ENCODE results near the gene MPP2.
A peak's percentile ranks its signal among the peaks of the same experiment; 100 is the strongest.
"Not testable (repeated sequence)": the region's sequence is repeated elsewhere in the genome, so short reads cannot be mapped to it uniquely, and the experiment has no call there.

The MPP2 gene

DNA sequence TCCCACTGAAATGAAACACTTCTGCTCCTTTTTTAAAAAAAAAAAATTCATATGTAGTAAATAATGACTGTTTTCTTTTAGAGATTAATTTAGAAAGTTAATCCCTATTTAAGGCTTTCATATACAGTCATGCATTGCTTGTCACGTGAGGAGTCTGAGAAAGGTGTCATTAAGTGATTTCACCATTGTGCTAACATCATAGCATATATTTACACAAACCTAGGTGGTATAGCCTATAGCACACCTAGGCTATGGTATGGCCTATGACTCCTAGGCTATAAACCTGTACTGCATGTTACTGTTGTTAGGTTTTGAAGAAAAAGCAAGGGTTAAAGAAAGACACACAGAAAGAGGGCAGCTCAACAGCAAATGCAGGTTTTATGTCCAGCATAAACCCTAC lies 21.3 kb upstream of the MPP2 start:
- no peak for DNase-seq (ENCODE audit: low spot score)

- DNase-seq (ENCODE audit: low spot score): not testable (repeated sequence)
These were observed 20.6 kb upstream of the MPP2 start for GRCh38 chr17:43927929-43928328.

DNA sequence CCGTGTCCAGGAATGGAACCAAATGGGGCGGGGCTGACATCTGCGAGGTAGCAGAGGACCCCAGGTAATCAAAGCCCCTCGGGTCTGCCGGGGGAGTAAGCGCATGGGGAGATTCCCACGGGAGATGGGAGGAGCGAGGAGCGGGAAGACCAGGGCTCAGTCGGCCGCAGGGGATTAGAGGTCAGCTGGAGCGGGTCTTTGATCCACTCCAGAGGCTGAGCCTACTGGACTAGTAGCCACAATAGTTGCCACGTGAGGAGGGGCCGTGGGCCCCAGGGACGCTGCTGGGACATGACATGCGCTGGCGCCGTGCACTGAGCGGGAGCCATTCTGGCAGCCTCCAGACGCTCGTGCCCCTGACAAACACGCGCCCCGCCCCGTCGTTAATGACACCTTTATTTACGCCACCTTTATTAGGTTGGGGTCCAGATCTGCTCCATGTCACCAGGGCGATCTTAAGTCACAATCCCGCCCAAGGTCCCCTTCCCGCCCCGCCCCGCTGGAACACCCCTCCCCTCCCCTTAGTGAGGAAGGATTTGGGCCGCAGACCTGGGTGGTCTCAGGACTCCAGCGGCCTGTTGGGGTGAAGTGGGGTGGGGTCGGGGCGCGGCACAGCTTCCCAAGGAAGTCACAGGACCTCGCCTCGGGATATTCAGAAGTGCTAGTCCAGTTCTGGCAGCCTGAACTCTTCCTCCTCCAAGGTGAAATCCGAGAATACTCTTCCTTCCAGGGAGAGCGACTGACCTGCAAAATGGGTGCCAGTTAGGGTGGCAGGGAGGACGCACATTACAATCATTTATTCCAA lies 19.9 kb upstream of the MPP2 start:
- DNase-seq (ENCODE audit: low spot score): no peak

GRCh38 chr17:43924558-43924957 lies 17.2 kb upstream of the MPP2 start:
- no peak for DNase-seq (ENCODE audit: low spot score)

DNA sequence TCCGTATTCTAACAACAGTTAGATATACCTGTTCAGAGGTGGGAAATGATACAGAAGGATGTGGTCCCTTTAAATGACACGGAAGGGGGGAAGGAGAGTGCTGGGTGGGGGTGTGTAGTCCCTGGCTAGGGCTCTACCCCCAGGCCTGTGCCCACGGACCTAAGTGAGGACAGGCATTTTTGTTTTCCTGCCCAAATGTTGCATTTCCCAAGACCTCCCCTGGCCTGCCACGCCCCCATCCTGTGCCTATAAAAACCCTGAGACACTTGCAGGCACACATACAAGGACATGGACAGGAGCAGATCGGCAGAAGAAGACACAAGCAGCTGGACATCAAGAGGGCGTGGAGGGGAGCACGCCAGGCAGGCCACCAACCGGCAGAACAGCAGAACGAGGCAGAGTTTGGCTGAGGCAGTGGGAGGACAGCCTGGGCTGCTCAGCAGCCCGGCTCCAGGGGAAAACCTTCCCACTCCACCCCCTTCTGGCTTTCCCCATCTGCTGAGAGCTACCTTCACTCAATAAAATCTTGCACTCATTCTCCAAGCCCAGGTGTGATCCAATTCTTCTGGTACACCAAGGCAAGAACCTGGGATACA lies 13.3 kb upstream of the MPP2 start:
- no peak for DNase-seq (ENCODE audit: low spot score)

- no peak for DNase-seq (ENCODE audit: low spot score)
These were observed 10.7 kb upstream of the MPP2 start for GRCh38 chr17:43918026-43918389.

- peak; percentile 57 for DNase-seq (ENCODE audit: low spot score)
These were observed 10.2 kb upstream of the MPP2 start for GRCh38 chr17:43917348-43918025.

- DNase-seq (ENCODE audit: low spot score): no peak
These were observed 9.6 kb upstream of the MPP2 start for GRCh38 chr17:43917016-43917347.

DNA sequence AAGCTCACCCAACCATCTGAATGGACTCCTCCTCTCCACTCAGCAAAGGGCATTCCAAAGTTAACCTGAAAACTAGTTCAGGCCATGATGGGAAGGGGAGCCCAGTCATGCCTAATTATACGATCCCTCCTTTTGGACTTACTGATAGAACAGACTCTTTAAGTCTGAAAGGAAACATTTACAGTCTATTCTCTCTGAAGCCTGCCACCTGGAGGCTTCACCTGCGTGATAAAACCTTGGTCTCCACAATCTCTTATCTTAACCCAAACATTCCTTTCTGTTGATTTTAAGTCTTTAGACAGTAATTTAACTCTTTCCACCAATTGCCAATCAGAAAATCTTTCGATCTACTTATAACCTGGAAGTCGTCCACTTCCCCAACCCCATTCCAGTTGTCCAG lies 9.0 kb upstream of the MPP2 start:
- no peak for DNase-seq (ENCODE audit: low spot score)

DNA sequence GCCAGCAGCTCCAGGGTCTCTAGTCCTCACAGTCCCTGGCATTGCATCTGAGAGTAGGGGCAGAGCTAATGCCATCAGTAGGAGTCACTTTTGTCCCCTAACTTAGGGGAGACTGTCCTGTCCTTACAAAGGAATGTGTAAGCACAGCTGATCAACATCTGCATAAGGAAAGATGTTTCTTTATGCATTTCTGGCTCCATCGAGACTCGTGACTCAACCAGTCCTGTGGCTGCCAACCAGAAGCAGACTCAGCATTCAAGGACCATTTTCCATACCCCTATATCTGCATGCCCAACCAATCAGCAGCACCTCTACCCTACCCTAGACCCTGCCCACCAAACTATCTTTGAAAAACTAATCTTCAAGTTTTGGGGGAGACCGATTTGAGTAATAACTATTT lies 8.2 kb upstream of the MPP2 start:
- no peak for DNase-seq (ENCODE audit: low spot score)

DNA sequence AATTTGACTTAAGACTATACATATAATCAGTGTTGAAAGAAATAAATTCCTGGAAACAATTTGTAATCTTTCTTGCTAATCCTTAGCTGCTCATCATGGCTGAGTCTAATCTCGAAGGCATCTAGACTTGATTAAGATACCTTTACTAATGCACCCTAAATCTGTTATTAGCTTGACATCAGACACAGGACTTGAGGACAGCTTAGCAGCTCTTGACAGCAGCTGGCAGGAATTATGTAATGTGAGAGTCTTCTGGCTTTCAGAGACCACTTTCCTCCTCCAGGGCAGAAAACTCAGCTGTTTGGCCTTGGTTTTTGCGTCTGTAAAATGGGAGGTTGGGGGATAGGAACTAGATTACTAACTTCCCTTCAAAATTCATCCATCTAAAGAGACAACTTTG lies 7.1 kb upstream of the MPP2 start:
- DNase-seq (ENCODE audit: low spot score): no peak

GRCh38 chr17:43913584-43913983 lies 6.2 kb upstream of the MPP2 start:
- DNase-seq (ENCODE audit: low spot score): no peak

DNA sequence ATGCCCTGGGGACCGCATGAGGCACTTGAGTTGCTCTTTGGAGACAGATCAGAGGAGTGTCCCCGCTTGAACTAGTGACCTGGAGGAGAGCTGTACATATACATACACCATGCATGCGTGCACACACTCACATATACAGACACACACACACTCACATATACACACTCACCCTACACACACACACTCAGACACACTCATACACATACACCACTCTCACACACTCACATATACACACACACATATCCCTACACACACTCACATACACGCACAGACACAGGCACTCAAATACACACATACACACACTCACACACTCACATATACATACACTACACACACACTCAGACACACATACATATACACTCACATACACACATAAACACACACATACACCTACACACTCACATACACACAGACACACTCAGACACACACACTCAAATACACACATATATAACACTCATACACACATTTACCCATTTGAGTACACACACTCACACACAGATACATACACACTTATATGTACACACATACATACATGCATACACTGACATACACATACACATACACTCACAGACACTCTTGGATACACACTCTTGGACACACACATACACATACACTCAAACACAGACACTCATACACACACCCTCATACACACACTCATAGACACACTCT lies 5.4 kb upstream of the MPP2 start:
- no peak for DNase-seq (ENCODE audit: low spot score)

DNA sequence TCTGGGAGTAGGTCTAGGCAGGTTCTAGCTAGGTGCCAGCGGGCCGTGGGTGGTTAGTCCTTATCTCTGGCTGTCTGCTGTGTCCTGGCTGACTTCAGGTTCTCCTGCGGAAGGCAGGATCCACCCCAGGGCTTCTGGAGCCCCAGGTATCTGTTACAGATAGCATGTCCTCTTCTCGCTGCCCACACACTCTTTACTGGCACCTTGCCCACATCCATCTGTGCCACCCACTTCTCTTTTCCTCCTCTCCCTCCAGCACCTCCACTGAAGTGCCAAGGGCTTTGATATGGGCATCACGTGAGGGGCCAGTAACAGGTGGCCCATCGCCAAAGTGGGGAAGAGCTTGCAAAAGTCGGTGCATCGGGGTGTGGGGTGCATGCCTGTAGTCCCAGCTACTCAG lies 4.6 kb upstream of the MPP2 start:
- no peak for DNase-seq (ENCODE audit: low spot score)

- peak; percentile 63 for DNase-seq (ENCODE audit: low spot score)
These were observed 2.3 kb upstream of the MPP2 start for GRCh38 chr17:43909537-43910231.

GRCh38 chr17:43907998-43908721 lies 824 bp upstream of the MPP2 start:
- peak; percentile 91 for DNase-seq (ENCODE audit: low spot score)

DNA sequence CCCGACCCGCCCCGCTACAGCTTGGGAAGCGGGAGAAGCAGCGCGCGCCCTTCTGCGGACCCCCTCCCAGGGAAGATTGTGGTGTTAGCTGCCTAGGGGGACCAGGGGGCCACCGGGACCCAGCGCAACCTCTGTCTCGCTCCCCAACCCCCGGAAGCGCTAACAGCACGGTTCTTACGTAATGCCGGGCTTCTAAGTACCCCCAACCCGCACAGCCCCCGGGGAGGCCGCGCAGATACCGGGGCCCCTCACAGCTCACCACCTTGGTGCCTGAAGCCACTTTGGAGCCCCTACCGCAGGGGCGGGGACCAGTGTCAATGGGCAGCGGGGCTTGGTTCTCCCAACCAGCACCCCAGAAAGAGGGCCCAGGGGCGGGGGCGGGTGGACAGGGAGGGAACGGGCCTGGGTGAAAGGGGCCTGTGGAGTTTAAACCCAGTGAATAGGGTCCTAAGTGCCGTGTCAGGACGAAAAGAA lies 348 bp downstream of the MPP2 start:
- no peak for DNase-seq (ENCODE audit: low spot score)

DNA sequence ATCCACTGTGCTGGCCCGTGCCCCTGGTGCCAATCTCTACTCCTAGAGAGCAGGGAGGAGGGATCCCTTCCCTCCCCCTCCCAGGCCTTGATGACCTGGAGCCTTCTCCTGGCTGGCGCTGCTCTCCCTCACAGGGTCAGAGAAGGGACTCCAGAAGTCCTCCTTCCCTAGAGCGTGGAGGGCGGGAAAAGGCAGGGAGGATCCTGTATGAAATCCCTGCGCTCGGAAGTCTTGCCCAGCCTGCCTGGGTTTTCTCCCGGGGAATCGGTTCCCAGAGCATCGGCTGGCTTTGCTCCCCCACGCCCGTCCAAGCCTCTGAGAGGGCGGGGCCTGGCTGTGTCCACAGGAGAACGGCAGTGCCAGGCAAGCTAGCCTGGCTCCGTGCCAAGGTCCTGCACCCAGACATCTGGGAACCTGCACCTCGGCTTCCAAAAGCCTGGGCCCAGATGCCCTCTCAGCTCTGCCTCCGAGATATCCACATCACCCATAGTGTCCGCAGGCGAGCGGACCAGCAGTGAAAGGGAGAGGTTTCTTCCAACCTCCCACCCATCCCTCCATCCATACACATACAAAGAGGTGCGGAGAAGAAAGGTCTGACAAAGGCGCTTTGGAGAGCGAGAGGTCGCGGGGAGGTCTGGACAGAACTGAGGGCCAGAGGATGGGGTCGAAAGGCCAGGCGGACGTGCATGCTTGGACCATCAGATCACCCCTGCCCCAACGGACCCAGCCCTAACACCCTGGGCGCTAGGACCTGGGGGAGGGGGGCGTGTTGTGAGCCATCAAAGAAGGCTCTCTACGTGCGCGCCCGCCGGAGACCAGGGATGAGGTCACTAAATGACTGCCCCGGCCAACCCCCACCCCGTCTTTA lies 1.1 kb downstream of the MPP2 start:
- DNase-seq (ENCODE audit: low spot score): peak; percentile 91

DNA sequence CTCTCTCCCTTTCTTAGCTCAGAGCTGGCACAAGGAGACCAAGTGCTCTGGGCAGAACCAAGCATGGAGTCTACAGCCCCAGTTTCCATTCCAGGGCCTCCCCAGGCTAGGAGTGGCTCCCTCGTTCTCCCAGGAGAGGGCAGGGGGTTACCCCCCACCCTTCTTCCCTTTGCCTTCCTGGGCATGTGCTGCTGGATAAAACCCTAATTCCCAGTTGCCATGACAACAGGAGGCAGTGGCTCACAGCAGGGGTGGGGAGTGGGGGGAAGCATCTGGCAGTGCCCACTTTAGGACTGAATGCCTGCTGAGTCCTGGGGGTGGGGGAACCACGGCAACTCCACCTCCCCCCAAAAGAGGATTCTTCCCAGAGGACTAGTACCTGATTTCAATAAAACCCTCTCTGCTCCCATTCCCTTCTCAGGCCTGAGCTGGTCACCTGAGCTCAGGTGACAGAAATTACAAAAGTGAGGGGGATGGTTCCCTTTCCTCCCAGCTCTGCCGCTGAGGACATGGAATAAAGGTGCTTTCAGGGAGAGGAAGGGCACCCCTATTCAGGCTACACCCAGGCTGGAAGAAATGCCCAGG lies 1.8 kb downstream of the MPP2 start:
- peak; percentile 44 for DNase-seq (ENCODE audit: low spot score)
